HG03025 (cell line): ENCODE measurements around the gene SNRNP27.

Source experiments
- ATAC-seq: cut with Tn5 transposase; IDR thresholded peaks from one replicate; pipeline ENCODE4 v1.9.1; 2021; ENCODE audit warnings: mild to moderate bottlenecking, moderate library complexity; ENCODE audit not compliant: unreplicated experiment, low FRiP score

Gene SNRNP27

GRCh38 chr2:69914950-69915945 lies 21.5 kb downstream of the SNRNP27 start, which contains the start of gene MXD1:
Gene MXD1 (plus strand): TSS chr2:69915109. CDS start chr2:69915331, 222 bp downstream.
- ATAC-seq: no peak

- no peak for ATAC-seq
These were observed 22.4 kb downstream of the SNRNP27 start for GRCh38 chr2:69916106-69916505.

GRCh38 chr2:69917852-69918251 lies 24.1 kb downstream of the SNRNP27 start:
- no peak for ATAC-seq

GRCh38 chr2:69918401-69918800 lies 24.6 kb downstream of the SNRNP27 start:
- no peak for ATAC-seq

- no peak for ATAC-seq
These were observed 29.4 kb downstream of the SNRNP27 start for GRCh38 chr2:69923116-69923515.

- ATAC-seq: no peak
These were observed 33.2 kb downstream of the SNRNP27 start for GRCh38 chr2:69926849-69927515.

- ATAC-seq: no peak
These were observed 38.3 kb downstream of the SNRNP27 start for GRCh38 chr2:69931832-69932595.

- ATAC-seq: no peak
These were observed 38.8 kb downstream of the SNRNP27 start for GRCh38 chr2:69932596-69932922.

- no peak for ATAC-seq
These were observed 39.6 kb downstream of the SNRNP27 start for GRCh38 chr2:69933254-69933828.

GRCh38 chr2:69933839-69934613 lies 40.3 kb downstream of the SNRNP27 start:
- ATAC-seq: no peak

GRCh38 chr2:69934614-69934908 lies 40.8 kb downstream of the SNRNP27 start:
- no peak for ATAC-seq

GRCh38 chr2:69935011-69935410 lies 41.3 kb downstream of the SNRNP27 start:
- no peak for ATAC-seq

- no peak for ATAC-seq
These were observed 43.1 kb downstream of the SNRNP27 start for GRCh38 chr2:69936906-69937305.

- ATAC-seq: no peak
These were observed 44.2 kb downstream of the SNRNP27 start for GRCh38 chr2:69937968-69938367.

- no peak for ATAC-seq
These were observed 46.0 kb downstream of the SNRNP27 start for GRCh38 chr2:69939722-69940121.

- no peak for ATAC-seq
These were observed 46.9 kb downstream of the SNRNP27 start for GRCh38 chr2:69940691-69941090.

- ATAC-seq: no peak
These were observed 49.5 kb downstream of the SNRNP27 start for GRCh38 chr2:69943000-69943842.

- ATAC-seq: no peak
These were observed 50.2 kb downstream of the SNRNP27 start for GRCh38 chr2:69943843-69944525.

- ATAC-seq: no peak
These were observed 51.0 kb downstream of the SNRNP27 start for GRCh38 chr2:69944756-69945155.
